Liver (tissue), 9 donors: ENCODE results near the gene B4GALT4. TPM values are rescaled to one million over a fixed set of nuclear protein-coding genes. Genes with fewer than 3 reads are reported as not detected.
A peak's percentile ranks its signal among the peaks of the same experiment; 100 is the strongest.

Experiments
- DNase-seq: peaks from one replicate; pipeline ENCODE4 v3.0.0-alpha.2; 2017; ENCODE audit warnings: low spot score
- H3K27ac ChIP-seq, 2 donors: one replicate each; pipeline ENCODE4 v1.7.0; 2013; ENCODE audit warnings: inconsistent platforms in 2 of 2, low read length in 2 of 2, control low read depth in 1 of 2, low read depth in 1 of 2, mild to moderate bottlenecking in 1 of 2
- H3K27me3 ChIP-seq, 4 donors: one replicate each; pipeline versions ENCODE4 v1.6.1 to v1.7.0; 2013; ENCODE audit warnings: low read length in 3 of 4, inconsistent platforms in 1 of 4, mild to moderate bottlenecking in 1 of 4, moderate library complexity in 1 of 4; ENCODE audit not compliant: control insufficient read depth in 4 of 4, insufficient read depth in 4 of 4
- H3K36me3 ChIP-seq, 4 donors: one replicate each; pipeline versions ENCODE4 v1.6.1 to v1.7.0; 2013; ENCODE audit warnings: low read length in 3 of 4, mild to moderate bottlenecking in 3 of 4, low read depth in 1 of 4, moderate library complexity in 1 of 4; ENCODE audit not compliant: control insufficient read depth in 4 of 4, insufficient read depth in 3 of 4
- H3K4me1 ChIP-seq, 4 donors: one replicate each; pipeline versions ENCODE4 v1.6.1 to v1.7.0; 2013; ENCODE audit warnings: low read length in 3 of 4, mild to moderate bottlenecking in 3 of 4, moderate library complexity in 1 of 4; ENCODE audit not compliant: control insufficient read depth in 4 of 4, insufficient read depth in 4 of 4
- H3K4me3 ChIP-seq, 3 donors: one replicate each; pipeline versions ENCODE4 v1.6.1 to v1.7.0; 2013; ENCODE audit warnings: low read length in 3 of 3, control low read depth in 1 of 3, low read depth in 1 of 3, mild to moderate bottlenecking in 1 of 3
- H3K9ac ChIP-seq, 2 donors: one replicate each; pipeline ENCODE4 v1.7.0; 2013; ENCODE audit warnings: low read length in 2 of 2, mild to moderate bottlenecking in 2 of 2, moderate library complexity in 2 of 2, control low read depth in 1 of 2, low read depth in 1 of 2
- H3K9me3 ChIP-seq, 4 donors: one replicate each; pipeline versions ENCODE4 v1.6.1 to v1.7.0; 2013; ENCODE audit warnings: low read length in 3 of 4; ENCODE audit not compliant: control insufficient read depth in 4 of 4
- EGR1 ChIP-seq, 2 donors: IDR thresholded peaks; 2 replicates each; pipeline ENCODE4 v1.6.1; 2016 to 2018; ENCODE audit warnings: antibody characterized with exemption in 2 of 2, low read depth in 2 of 2
- FOXA1 ChIP-seq: IDR thresholded peaks from 2 replicates; pipeline ENCODE4 v1.6.1; 2016; ENCODE audit warnings: antibody characterized with exemption
- FOXA2 ChIP-seq: IDR thresholded peaks from 2 replicates; pipeline ENCODE4 v1.6.1; 2016; ENCODE audit warnings: antibody characterized with exemption
- GABPA ChIP-seq, 2 donors: IDR thresholded peaks in 1 of 2; conservative IDR thresholded peaks in 1 of 2; 2 replicates each; pipeline ENCODE4 v1.6.1; 2016; ENCODE audit warnings: antibody characterized with exemption in 2 of 2, mild to moderate bottlenecking in 1 of 2, moderate library complexity in 1 of 2
- HNF4A ChIP-seq, 2 donors: conservative IDR thresholded peaks; 2 replicates each; pipeline ENCODE4 v1.6.1; 2016; ENCODE audit warnings: antibody characterized with exemption in 2 of 2, mild to moderate bottlenecking in 2 of 2
- HNF4G ChIP-seq: IDR thresholded peaks from 2 replicates; pipeline ENCODE4 v1.6.1; 2016; ENCODE audit warnings: antibody characterized with exemption
- JUND ChIP-seq, 2 donors: IDR thresholded peaks; 2 replicates each; pipeline ENCODE4 v1.6.1; 2016; ENCODE audit warnings: antibody characterized with exemption in 2 of 2
- NR2F2 ChIP-seq: IDR thresholded peaks from 2 replicates; pipeline ENCODE4 v1.6.1; 2016; ENCODE audit warnings: antibody characterized with exemption
- RAD21 ChIP-seq, 2 donors: IDR thresholded peaks; 2 replicates each; pipeline ENCODE4 v1.6.1; 2016; ENCODE audit warnings: antibody characterized with exemption in 2 of 2, mild to moderate bottlenecking in 2 of 2
- RXRA ChIP-seq, 2 donors: IDR thresholded peaks; 2 replicates each; pipeline ENCODE4 v1.6.1; 2017 to 2018; ENCODE audit warnings: antibody characterized with exemption in 2 of 2, mild to moderate bottlenecking in 1 of 2
- SP1 ChIP-seq: IDR thresholded peaks from 2 replicates; pipeline ENCODE4 v1.6.1; 2018; ENCODE audit warnings: antibody characterized with exemption, mild to moderate bottlenecking
- TAF1 ChIP-seq: conservative IDR thresholded peaks from 2 replicates; pipeline ENCODE4 v1.6.1; 2016; ENCODE audit warnings: antibody characterized with exemption, mild to moderate bottlenecking
- YY1 ChIP-seq: IDR thresholded peaks from 2 replicates; pipeline ENCODE4 v1.6.1; 2016; ENCODE audit warnings: antibody characterized with exemption, mild to moderate bottlenecking
- WGBS: extraction: QIAGEN DNeasy Blood & Tissue Kit; methylation state at CpG from one replicate; pipeline ENCODE4 v1.1.7; 2013; 5-methylcytosine and 5-hydroxymethylcytosine counted together
- polyA plus RNA-seq, 2 donors: library from polyadenylated mRNA; stranded (reverse) in 1 of 2; unstranded in 1 of 2; fragments of 200-250 nt in 1 of 2; fragments of >200 nt in 1 of 2; fragmentation: Nextera tagmentation in 1 of 2; extraction: Ambion mirVana in 1 of 2; gene quantifications; one replicate each; pipeline versions ENCODE4 v1.2.1 to v1.2.3, GENCODE V29; 2013 to 2015
- total RNA-seq, 2 donors: library from RNA; depleted of rRNA; stranded (reverse); fragments of >200 nt; gene quantifications; one replicate each; pipeline ENCODE4 v1.2.3, GENCODE V29; 2014
- TF ChIP-seq, protein P1 (sequence below): IDR thresholded peaks from 2 replicates; pipeline ENCODE4 v1.6.1; 2016; ENCODE audit warnings: antibody characterized with exemption, mild to moderate bottlenecking
- TF ChIP-seq, protein P2 (sequence below): IDR thresholded peaks from 2 replicates; pipeline ENCODE4 v1.6.1; 2016; ENCODE audit warnings: antibody characterized with exemption
- TF ChIP-seq, protein P3 (sequence below): IDR thresholded peaks from 2 replicates; pipeline ENCODE4 v1.6.1; 2016; ENCODE audit warnings: antibody characterized with exemption
- TF ChIP-seq, protein P4 (sequence below): fragments of 150-350 bp; IDR thresholded peaks from 2 replicates; pipeline ENCODE4 v1.5.1; 2017; ENCODE audit warnings: improper control_type of control experiment, low read depth, low read length; ENCODE audit not compliant: missing input control
- TF ChIP-seq, protein P5 (sequence below): IDR thresholded peaks from 2 replicates; pipeline ENCODE4 v1.6.1; 2016; ENCODE audit warnings: antibody characterized with exemption
- donor health status: healthy.
- donor health status: healthy.
- donor health status: healthy.
- donor health status: healthy.
- donor health status: healthy.

Gene B4GALT4
- total and polyA plus RNA-seq, 4 donors: 9.3 to 14.6 (median 10.5) TPM

DNA sequence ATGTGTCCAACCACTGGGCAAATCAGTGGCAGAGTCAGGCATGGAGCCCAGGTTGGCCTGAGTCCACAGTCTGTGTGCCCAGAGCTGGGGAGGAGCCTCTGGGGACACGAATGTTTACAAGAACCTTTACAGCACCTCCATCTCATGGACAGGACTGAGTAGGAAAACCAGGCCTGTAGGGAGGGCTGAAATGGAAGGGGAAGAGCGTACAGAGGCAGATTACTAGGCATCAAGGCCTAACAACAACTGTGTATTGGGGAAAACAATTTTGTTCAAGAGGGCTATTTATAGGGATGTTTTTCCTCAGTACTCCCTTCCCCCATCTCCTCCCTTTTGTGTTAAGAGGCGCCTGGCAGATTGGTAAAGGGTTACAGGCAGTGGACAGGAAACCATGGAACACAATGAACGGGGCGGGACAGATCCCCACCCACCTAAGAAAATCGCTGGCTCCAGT lies 38.5 kb upstream of the B4GALT4 start:
- Histone ChIP-seq H3K4me1 (peaks cover 0 to 3% (median 0%) of the 10 kb centered on the region in 4 donors), H3K36me3 (peaks cover 0 to 2% (median 0%) of the 10 kb centered on the region in 4 donors), H3K9me3 (peaks cover 0 to 6% (median 3%) of the 10 kb centered on the region in 4 donors), H3K4me3 (no peak overlapping the region), H3K9ac (no peak overlapping the region), H3K27me3 (no peaks in the 10 kb centered on the region), H3K27ac (peak overlapping the region in 1 of 2 donors; percentile 40)
- 63% methylated on average over 6 of the region's 6 CpGs for WGBS
- DNase-seq: no peak
- TF ChIP-seq, protein P1, sequence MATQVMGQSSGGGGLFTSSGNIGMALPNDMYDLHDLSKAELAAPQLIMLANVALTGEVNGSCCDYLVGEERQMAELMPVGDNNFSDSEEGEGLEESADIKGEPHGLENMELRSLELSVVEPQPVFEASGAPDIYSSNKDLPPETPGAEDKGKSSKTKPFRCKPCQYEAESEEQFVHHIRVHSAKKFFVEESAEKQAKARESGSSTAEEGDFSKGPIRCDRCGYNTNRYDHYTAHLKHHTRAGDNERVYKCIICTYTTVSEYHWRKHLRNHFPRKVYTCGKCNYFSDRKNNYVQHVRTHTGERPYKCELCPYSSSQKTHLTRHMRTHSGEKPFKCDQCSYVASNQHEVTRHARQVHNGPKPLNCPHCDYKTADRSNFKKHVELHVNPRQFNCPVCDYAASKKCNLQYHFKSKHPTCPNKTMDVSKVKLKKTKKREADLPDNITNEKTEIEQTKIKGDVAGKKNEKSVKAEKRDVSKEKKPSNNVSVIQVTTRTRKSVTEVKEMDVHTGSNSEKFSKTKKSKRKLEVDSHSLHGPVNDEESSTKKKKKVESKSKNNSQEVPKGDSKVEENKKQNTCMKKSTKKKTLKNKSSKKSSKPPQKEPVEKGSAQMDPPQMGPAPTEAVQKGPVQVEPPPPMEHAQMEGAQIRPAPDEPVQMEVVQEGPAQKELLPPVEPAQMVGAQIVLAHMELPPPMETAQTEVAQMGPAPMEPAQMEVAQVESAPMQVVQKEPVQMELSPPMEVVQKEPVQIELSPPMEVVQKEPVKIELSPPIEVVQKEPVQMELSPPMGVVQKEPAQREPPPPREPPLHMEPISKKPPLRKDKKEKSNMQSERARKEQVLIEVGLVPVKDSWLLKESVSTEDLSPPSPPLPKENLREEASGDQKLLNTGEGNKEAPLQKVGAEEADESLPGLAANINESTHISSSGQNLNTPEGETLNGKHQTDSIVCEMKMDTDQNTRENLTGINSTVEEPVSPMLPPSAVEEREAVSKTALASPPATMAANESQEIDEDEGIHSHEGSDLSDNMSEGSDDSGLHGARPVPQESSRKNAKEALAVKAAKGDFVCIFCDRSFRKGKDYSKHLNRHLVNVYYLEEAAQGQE: no peak
- TF ChIP-seq YY1: peak; percentile 74
- TF ChIP-seq HNF4G: no peak
- no peak for TF ChIP-seq EGR1 (IDR thresholded peaks at IDR 0.05; ENCODE audit: low read depth in 2 of 2)
- no peak for TF ChIP-seq GABPA (IDR thresholded peaks at IDR 0.05 in 1 of 2, conservative IDR thresholded peaks at IDR 0.05 in 1 of 2)
- TF ChIP-seq, protein P2, sequence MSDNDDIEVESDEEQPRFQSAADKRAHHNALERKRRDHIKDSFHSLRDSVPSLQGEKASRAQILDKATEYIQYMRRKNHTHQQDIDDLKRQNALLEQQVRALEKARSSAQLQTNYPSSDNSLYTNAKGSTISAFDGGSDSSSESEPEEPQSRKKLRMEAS: no peak
- no peak for TF ChIP-seq JUND (IDR thresholded peaks at IDR 0.05)
- peak in 1 of 2 donors; percentile 26 for TF ChIP-seq RAD21 (IDR thresholded peaks at IDR 0.05)

DNA sequence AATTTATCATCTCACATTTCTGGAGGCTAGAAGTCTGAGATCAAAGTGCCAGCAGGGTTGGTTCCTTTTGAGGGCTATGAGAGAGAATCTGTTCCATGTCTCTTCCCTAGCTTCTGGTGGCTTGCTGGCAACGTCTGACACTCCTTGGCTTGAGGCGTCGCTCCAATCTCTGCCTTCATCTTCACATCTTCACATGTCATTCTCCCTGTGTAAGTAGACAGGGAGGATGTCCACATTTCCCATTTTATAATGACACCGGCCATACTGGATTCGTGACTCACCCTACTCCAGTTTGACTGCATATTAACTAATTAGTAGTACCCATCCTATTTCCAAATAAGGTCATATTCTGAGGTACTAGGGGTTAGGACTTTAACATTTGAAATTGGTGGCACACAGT lies 36.0 kb upstream of the B4GALT4 start:
- 89% methylated on average over 5 of the region's 5 CpGs for WGBS

More for the DNA sequence above, 36.0 kb upstream of the B4GALT4 start:
- no peaks in the 10 kb centered on the region for H3K27me3 ChIP-seq
- H3K9me3 ChIP-seq: no peaks in the 10 kb centered on the region
- no peak overlapping the region for H3K27ac ChIP-seq
- no peak overlapping the region for H3K4me3 ChIP-seq
- H3K9ac ChIP-seq: no peak overlapping the region
- TF ChIP-seq RXRA (IDR thresholded peaks at IDR 0.05): no peak
- no peak for TF ChIP-seq GABPA (IDR thresholded peaks at IDR 0.05 in 1 of 2, conservative IDR thresholded peaks at IDR 0.05 in 1 of 2)
- TF ChIP-seq EGR1 (IDR thresholded peaks at IDR 0.05; ENCODE audit: low read depth in 2 of 2): no peak
- TF ChIP-seq SP1: no peak
- no peak for TF ChIP-seq FOXA1
- no peak for TF ChIP-seq HNF4G
- TF ChIP-seq, protein P3, sequence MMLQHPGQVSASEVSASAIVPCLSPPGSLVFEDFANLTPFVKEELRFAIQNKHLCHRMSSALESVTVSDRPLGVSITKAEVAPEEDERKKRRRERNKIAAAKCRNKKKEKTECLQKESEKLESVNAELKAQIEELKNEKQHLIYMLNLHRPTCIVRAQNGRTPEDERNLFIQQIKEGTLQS: no peak
- TF ChIP-seq, protein P2: no peak
- no peak for TF ChIP-seq HNF4A (conservative IDR thresholded peaks at IDR 0.05)
- TF ChIP-seq, protein P4, sequence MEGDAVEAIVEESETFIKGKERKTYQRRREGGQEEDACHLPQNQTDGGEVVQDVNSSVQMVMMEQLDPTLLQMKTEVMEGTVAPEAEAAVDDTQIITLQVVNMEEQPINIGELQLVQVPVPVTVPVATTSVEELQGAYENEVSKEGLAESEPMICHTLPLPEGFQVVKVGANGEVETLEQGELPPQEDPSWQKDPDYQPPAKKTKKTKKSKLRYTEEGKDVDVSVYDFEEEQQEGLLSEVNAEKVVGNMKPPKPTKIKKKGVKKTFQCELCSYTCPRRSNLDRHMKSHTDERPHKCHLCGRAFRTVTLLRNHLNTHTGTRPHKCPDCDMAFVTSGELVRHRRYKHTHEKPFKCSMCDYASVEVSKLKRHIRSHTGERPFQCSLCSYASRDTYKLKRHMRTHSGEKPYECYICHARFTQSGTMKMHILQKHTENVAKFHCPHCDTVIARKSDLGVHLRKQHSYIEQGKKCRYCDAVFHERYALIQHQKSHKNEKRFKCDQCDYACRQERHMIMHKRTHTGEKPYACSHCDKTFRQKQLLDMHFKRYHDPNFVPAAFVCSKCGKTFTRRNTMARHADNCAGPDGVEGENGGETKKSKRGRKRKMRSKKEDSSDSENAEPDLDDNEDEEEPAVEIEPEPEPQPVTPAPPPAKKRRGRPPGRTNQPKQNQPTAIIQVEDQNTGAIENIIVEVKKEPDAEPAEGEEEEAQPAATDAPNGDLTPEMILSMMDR: no peak
- no peak for TF ChIP-seq FOXA2
- no peak for TF ChIP-seq TAF1
- TF ChIP-seq YY1: no peak
- no peak for TF ChIP-seq JUND (IDR thresholded peaks at IDR 0.05)
- TF ChIP-seq, protein P1: no peak
- TF ChIP-seq, protein P5, sequence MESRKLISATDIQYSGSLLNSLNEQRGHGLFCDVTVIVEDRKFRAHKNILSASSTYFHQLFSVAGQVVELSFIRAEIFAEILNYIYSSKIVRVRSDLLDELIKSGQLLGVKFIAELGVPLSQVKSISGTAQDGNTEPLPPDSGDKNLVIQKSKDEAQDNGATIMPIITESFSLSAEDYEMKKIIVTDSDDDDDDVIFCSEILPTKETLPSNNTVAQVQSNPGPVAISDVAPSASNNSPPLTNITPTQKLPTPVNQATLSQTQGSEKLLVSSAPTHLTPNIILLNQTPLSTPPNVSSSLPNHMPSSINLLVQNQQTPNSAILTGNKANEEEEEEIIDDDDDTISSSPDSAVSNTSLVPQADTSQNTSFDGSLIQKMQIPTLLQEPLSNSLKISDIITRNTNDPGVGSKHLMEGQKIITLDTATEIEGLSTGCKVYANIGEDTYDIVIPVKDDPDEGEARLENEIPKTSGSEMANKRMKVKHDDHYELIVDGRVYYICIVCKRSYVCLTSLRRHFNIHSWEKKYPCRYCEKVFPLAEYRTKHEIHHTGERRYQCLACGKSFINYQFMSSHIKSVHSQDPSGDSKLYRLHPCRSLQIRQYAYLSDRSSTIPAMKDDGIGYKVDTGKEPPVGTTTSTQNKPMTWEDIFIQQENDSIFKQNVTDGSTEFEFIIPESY: no peak
- no peak for TF ChIP-seq NR2F2
- TF ChIP-seq RAD21 (IDR thresholded peaks at IDR 0.05): no peak
- peaks cover 0 to 3% (median 0%) of the 10 kb centered on the region in 4 donors for H3K4me1 ChIP-seq
- DNase-seq: no peak
- H3K36me3 ChIP-seq: peaks cover 0 to 2% (median 0%) of the 10 kb centered on the region in 4 donors
